Measurements from ENCODE around the gene MPZL3. TPM values are rescaled to one million over a fixed set of nuclear protein-coding genes. Genes with fewer than 3 reads are reported as not detected.

MPZL3 gene
- total RNA-seq, result 1.7 TPM
- long read RNA-seq, partial matches to known transcripts, result 0 of 1 reads
- long read RNA-seq, other reads (novel, unspliced or antisense), result 1 of 1 reads

- peak; percentile 90 for DNase-seq (ENCODE audit: low spot score)
Measured at GRCh38 chr11:118251858-118252652, at the start of gene MPZL3. Gene MPZL3, minus strand, starts transcription at chr11:118252365. Its CDS starts 71 bp downstream, at chr11:118252294.

- DNase-seq (ENCODE audit: low spot score), result no peak
Measured at GRCh38 chr11:118301600-118302195, 49.5 kb upstream of the MPZL3 start.

- no peak for DNase-seq (ENCODE audit: low spot score)
Measured at GRCh38 chr11:118295815-118296454, 43.8 kb upstream of the MPZL3 start.

- no peak for DNase-seq (ENCODE audit: low spot score)
Measured at GRCh38 chr11:118295199-118295598, 43.0 kb upstream of the MPZL3 start.

DNA sequence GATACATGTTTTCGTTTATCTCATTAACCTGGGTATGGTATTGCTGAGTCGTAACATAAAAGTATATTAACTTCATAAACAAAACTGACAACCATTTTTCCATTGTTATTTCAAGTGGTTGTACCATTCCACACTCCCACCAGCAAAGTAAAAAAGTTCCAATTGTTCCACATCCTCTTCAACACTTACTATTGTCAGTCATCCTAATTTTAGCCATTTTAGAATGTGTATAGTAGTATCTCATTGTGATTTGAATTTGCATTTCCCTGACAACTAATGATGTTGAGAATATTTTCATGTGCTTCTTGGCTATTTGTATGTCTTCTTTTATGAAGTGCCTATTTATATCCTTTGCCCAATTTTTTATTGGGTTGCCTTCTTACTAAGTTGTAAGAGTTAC, 41.9 kb upstream of the MPZL3 start:
- DNase-seq (ENCODE audit: low spot score), result no peak

GRCh38 chr11:118291477-118292135, 39.4 kb upstream of the MPZL3 start:
- DNase-seq (ENCODE audit: low spot score), result no peak

DNA sequence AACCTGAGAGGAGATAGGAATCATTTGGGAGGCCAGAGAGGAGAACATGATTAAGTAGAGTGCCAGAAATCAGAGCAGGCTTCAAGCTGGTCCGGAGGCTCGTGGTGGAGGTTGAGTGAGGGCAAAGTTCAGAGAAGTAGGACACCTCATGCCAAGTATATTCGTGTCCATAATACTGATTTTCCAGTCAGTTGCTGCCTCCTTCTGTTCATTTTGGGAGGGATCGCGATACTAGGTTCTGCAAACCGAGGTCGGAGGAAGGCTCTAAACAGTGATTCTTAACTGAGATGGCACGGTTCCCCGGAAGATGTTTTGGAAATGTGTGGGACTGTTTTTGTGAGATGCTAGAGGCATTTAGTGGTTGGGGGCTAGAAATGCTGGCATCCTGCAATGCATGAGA, 38.8 kb upstream of the MPZL3 start:
- DNase-seq (ENCODE audit: low spot score), result no peak

DNA sequence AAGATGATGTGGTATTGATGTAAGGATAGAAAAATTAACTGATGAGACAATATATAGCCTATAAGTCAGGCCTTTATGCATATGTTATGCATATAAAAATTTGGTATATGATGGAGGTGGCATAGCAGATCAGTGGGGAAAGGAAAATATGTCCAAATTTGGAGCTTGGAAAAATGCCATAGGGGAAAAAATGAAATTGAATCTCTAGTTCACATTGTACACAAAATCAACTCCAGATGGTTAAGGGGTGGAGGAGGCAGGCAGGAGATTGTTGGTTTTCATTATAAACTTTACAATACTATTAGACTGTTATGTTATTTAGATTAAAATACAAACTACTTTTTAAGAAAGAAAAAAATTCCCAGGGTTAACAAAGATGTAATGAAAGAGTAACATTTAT, 37.2 kb upstream of the MPZL3 start:
- DNase-seq (ENCODE audit: low spot score), result no peak

- DNase-seq (ENCODE audit: low spot score), result no peak
Measured at GRCh38 chr11:118287006-118287405, 34.8 kb upstream of the MPZL3 start.

DNA sequence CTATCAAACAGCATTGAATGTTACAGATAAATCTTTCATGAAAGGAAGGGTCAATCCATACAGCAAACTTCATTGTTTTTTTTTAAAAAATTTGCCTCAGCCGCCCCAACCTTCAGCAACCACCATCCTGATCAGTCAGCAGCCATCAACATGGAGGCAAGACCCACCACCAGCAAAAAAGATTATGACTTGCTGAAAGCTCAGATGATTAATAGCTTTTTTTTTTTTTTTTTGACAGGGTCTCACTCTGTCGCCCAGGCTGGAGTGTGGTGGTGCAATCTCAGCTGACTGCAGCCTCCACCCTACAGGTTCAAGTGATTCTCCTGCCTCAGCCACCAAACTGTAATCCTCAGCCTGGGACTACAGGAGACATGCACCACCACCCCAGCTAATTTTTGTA, 34.4 kb upstream of the MPZL3 start:
- DNase-seq (ENCODE audit: low spot score), result no peak

DNA sequence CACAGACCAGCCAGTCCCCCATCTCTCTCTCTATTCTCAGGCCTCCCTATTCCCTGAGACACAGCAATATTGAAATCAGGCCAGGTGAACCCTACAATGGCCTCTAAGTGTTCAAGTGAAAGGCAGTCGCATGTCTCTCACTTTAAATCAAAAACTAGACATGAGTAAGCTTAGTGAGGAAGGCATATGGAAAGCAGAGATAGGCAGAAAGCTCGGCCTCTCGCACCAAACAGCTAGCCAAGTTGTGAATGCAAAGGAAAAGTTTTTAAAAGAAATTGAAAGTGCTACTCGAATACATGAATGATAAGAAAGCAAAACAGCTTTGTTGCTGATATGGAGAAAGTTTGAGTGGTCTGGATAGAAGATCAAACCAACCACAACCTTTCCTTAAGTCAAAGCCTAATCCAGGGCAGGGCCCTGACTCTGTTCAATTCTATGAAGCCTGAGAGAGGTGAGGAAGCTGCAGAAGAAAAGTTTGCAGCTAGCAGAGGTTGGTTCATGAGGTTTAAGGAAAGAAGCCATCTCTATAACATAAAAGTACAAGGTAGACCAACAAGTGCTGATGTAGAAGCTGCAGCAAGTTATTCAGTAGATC, 31.7 kb upstream of the MPZL3 start:
- no peak for DNase-seq (ENCODE audit: low spot score)

DNA sequence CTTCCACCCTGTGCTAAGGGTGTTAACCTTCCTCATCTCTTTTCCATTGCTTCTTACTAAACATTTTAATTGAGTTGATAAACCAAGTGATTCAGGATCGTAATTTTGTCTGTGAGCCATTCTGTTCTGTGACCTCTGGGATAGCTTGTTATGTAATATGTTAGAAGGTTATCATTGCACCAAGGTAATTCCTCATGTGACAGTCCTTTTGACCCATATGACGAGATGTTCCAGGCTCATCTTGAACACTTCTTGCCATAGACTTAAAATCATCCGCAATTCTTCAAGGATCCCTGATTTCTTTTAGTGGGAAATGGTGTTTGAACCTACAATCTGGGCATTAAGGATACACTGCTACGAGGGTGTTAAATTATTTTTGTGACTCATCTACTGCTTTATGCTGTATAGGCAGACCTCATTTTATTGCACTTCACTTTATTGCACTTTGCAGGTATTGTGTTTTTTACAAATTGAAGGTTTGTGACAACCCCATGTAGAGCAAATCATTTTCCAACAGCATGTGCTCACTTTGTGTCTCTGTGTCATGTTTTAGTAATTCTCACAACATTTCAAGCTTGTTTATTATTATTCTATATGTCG, 31.0 kb upstream of the MPZL3 start:
- no peak for DNase-seq (ENCODE audit: low spot score)

GRCh38 chr11:118282606-118283005, 30.4 kb upstream of the MPZL3 start:
- DNase-seq (ENCODE audit: low spot score), result no peak

- DNase-seq (ENCODE audit: low spot score), result no peak
Measured at GRCh38 chr11:118281284-118281683, 29.1 kb upstream of the MPZL3 start.

GRCh38 chr11:118277312-118277711, 25.1 kb upstream of the MPZL3 start:
- DNase-seq (ENCODE audit: low spot score), result no peak

DNA sequence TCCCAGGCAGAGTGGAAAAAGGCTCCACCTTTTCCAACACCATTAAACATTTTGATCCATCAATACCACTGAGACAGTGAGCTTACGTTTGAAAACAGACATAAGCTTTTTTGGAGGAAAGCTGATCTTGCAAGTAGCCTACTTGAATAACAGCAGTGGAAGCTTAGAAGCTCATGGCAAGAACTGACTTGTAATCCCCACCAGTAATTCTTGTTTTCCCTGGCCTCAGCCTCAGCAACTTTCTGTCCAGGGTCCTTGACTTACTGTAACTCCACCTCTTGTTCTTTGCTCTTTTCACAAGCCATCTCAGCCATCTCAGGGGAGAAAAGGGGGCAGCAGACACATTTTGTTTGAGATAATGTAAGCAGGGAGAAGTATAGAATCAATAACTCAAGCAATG, 24.3 kb upstream of the MPZL3 start:
- DNase-seq (ENCODE audit: low spot score), result no peak

- no peak for DNase-seq (ENCODE audit: low spot score)
Measured at GRCh38 chr11:118275176-118275575, 23.0 kb upstream of the MPZL3 start.

GRCh38 chr11:118274186-118274585, 22.0 kb upstream of the MPZL3 start:
- no peak for DNase-seq (ENCODE audit: low spot score)

DNA sequence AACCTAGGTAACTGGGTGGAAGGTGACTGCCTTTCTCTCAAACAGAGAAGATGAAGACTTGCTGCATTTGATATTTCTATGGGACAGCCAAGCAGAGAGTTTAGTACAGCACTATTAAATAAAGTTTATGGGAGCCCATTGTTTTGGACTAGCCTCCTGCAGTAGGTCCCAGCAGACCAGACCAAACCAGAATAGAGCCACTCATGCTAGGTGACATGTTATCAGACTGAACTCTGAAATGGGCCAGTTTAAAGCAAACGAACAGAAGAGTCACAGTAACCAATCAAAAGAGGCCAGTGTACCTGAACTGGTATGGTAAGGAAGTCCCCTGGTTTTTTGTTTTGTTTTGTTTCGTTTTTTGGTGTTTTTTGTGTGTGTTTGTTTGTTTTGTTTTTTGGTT, 19.8 kb upstream of the MPZL3 start:
- DNase-seq (ENCODE audit: low spot score), result no peak

DNA sequence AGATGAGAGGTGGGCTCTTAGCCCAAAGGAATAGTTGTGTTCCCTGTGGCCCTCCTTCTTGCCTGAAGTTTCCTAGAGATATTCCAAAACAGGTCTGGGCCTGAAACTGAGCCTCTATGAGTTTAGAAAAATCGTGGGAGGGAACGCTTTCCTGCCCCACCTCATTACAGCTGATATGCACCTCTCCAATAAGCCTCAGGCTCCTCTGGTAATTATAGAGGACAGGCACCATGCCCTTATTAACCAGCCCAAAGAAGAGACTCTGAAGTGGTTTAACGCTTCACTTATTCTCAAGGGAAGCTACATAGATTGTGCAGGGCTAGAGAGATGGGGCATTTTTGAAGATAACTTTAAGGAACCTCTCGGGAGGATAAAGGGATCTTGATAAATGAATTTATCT, 15.3 kb upstream of the MPZL3 start:
- no peak for DNase-seq (ENCODE audit: low spot score)

DNA sequence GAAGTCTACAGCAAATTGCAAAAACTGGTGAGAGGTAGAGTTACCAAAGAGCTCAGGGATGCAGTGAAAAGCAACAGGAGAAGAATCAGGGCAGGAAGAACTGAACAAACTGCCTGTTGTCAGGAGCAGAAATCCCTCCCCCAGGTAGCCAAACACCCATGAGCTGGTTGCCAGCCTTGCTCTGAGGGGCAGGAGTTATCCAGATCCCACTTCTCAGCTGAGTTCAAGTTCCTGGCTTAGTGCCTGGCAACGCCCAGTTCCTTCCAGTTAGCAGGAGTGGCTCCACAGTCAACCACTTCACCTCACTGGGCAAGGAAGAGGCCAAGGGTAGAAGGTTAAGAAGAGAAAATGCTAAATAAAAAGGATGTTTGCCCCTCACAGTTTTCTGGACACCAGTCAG, 13.8 kb upstream of the MPZL3 start:
- DNase-seq (ENCODE audit: low spot score), result no peak
